ENCODE results near the gene MRPL4. TPM values are rescaled to one million over a fixed set of nuclear protein-coding genes. Genes with fewer than 3 reads are reported as not detected.

MRPL4 gene
- total and polyA plus RNA-seq, 10 of the 15 experiments (the other 5 are each of a cell fraction or from before 2014, with no cell fraction given), result 0.79 to 221 (median 112) TPM

DNA sequence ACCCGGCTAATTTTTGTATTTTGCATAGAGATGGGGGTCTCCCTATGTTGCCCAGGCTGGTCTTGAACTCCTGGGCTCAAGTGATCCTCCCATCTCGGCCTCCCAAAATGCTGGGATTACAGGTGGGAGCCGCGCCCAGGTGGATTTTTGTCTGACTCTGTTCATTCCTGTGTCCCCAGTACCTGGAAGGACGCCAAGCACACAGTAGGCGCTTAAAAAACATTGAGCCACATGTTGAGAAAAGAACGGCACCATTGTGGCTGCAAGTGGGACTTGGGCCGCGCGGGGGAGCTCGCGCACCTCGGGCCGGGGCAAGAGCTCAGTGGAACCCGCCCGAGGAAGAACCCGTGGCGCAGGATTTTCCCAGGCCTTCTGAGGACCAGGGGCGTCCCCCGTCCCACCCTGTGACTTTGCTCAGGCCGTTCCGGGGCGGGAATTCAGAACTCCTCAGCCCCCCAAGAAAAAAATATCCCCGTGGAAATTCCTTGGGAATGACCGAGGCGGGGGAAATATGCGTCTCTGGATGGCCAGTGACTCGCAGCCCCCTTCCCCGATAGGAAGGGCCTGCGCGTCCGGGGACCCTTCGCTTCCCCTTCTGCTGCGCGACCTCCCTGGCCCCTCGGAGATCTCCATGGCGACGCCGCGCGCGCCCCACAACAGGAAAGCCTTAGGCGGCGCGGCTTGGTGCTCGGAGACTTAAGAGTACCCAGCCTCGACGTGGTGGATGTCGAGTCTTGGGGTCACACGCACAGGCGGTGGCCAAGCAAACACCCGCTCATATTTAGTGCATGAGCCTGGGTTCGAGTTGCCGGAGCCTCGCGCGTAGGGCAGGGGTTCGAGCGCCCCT is 17.5 kb downstream of the MRPL4 start (continued):
- no peak for TF ChIP-seq HCFC1 (IDR thresholded peaks at IDR 0.05; ENCODE audit: low read length)
- TF ChIP-seq TCF12 (IDR thresholded peaks at IDR 0.05; ENCODE audit: low read depth, low read length), result no peak
- no peak for TF ChIP-seq GABPA (IDR thresholded peaks at IDR 0.05; ENCODE audit: low read depth)
- TF ChIP-seq RAD21 (IDR thresholded peaks at IDR 0.05; ENCODE audit: insufficient read depth, low read depth, low read length), result peak; percentile 95
- peak; percentile 94 to 99 (median 97); a peak in 5 of 6 replicates for TF ChIP-seq CTCF (IDR thresholded peaks at IDR 0.05 in 2 of 3, conservative IDR thresholded peaks at IDR 0.05 in 1 of 3; ENCODE audit: control insufficient read depth in 2 of 3, extremely low read depth in 1 of 3, insufficient read depth in 1 of 3, low read depth in 3 of 3, low read length in 3 of 3)
- no peak for TF ChIP-seq E4F1 (IDR thresholded peaks at IDR 0.05; ENCODE audit: borderline replicate concordance, partially characterized antibody)
- TF ChIP-seq SP1 (IDR thresholded peaks at IDR 0.05; ENCODE audit: low read depth, low read length), result no peak
- TF ChIP-seq YBX1 (IDR thresholded peaks at IDR 0.05), result no peak
- no peak for TF ChIP-seq NFYA (IDR thresholded peaks at IDR 0.05; ENCODE audit: borderline replicate concordance, low read depth, low read length)
- no peak for TF ChIP-seq MTA3 (IDR thresholded peaks at IDR 0.05; ENCODE audit: borderline replicate concordance, low read length)
- 0 out of 2 replicates have a peak, but pooled peaks have one; percentile 46 for TF ChIP-seq RCOR1 (conservative IDR thresholded peaks at IDR 0.05; ENCODE audit: low read depth, low read length)
- TF ChIP-seq CREM (IDR thresholded peaks at IDR 0.05; ENCODE audit: low read depth), result no peak
- TF ChIP-seq TCF3 (IDR thresholded peaks at IDR 0.05; ENCODE audit: borderline replicate concordance, insufficient read depth, low read depth, low read length), result no peak
- TF ChIP-seq CBX5 (IDR thresholded peaks at IDR 0.05; ENCODE audit: low read depth), result 0 out of 2 replicates have a peak, but pooled peaks have one; percentile 23
- TF ChIP-seq, protein P1, sequence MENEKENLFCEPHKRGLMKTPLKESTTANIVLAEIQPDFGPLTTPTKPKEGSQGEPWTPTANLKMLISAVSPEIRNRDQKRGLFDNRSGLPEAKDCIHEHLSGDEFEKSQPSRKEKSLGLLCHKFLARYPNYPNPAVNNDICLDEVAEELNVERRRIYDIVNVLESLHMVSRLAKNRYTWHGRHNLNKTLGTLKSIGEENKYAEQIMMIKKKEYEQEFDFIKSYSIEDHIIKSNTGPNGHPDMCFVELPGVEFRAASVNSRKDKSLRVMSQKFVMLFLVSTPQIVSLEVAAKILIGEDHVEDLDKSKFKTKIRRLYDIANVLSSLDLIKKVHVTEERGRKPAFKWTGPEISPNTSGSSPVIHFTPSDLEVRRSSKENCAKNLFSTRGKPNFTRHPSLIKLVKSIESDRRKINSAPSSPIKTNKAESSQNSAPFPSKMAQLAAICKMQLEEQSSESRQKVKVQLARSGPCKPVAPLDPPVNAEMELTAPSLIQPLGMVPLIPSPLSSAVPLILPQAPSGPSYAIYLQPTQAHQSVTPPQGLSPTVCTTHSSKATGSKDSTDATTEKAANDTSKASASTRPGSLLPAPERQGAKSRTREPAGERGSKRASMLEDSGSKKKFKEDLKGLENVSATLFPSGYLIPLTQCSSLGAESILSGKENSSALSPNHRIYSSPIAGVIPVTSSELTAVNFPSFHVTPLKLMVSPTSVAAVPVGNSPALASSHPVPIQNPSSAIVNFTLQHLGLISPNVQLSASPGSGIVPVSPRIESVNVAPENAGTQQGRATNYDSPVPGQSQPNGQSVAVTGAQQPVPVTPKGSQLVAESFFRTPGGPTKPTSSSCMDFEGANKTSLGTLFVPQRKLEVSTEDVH (IDR thresholded peaks at IDR 0.05; ENCODE audit: low read depth, partially characterized antibody), result no peak
- TF ChIP-seq RB1 (IDR thresholded peaks at IDR 0.05; ENCODE audit: borderline replicate concordance), result peak; percentile 67; the same call in 1 of the 2 replicates
- no peak for TF ChIP-seq ZBED1 (IDR thresholded peaks at IDR 0.05; ENCODE audit: borderline replicate concordance)
- no peak for TF ChIP-seq RBBP5 (conservative IDR thresholded peaks at IDR 0.05)
- TF ChIP-seq FOXK2 (IDR thresholded peaks at IDR 0.05), result no peak
- peak; percentile 22 for TF ChIP-seq MEF2B (IDR thresholded peaks at IDR 0.05; ENCODE audit: partially characterized antibody, poor library complexity, severe bottlenecking)
- no peak for TF ChIP-seq SREBF2 (IDR thresholded peaks at IDR 0.05; ENCODE audit: low read length)
- TF ChIP-seq SMC3 (IDR thresholded peaks at IDR 0.05; ENCODE audit: borderline replicate concordance, low read length), result peak; percentile 96
- TF ChIP-seq STAT1 (conservative IDR thresholded peaks at IDR 0.05), result no peak
- peak; percentile 31 for TF ChIP-seq MYC (IDR thresholded peaks at IDR 0.05; ENCODE audit: insufficient read depth, insufficient read length, insufficient replicate concordance, low read length, severe bottlenecking)

All from GM12878 (cell line).